H1 (cell line): ENCODE data around the gene WDR1. TPM values are rescaled to one million over a fixed set of nuclear protein-coding genes. Genes with fewer than 3 reads are reported as not detected.

Source experiments
- CTCF ChIA-PET: fragments of 300-600 bp; sonication (Branson Sonifier 250); formaldehyde crosslinking; loops from one replicate; lab custom pipeline; 2021; ENCODE audit not compliant: partially characterized antibody; lab: Charles Lee
- POLR2A ChIA-PET: fragments of 300-600 bp; sonication (Branson Sonifier 250); formaldehyde crosslinking; loops from one replicate; lab custom pipeline; 2021; ENCODE audit warnings: inconsistent platforms; ENCODE audit not compliant: partially characterized antibody; lab: Charles Lee
- DNase-seq, 2 experiments: peaks; one replicate each; pipeline versions ENCODE4 v3.0.0 to v3.0.0-alpha.2; 2010 to 2022; ENCODE audit warnings: low spot score in 2 of 2, low read depth in 1 of 2, mixed read lengths in 1 of 2
- FAIRE-seq: peaks from 2 replicates; lab custom pipeline; 2011; peaks lifted over from hg19 to GRCh38; lab: Jason Lieb, UNC
- H2AFZ ChIP-seq: 2 replicates; pipeline ENCODE4 v1.8.1; 2012; ENCODE audit warnings: low read length, inconsistent platforms
- H2AK5ac ChIP-seq: 2 replicates; pipeline ENCODE4 v1.6.1; 2013; ENCODE audit warnings: low read depth, low read length
- H2BK120ac ChIP-seq: replicated peaks from 2 replicates; pipeline ENCODE3; 2013; ENCODE audit warnings: low read depth, low read length, inconsistent platforms
- H2BK12ac ChIP-seq: 2 replicates; pipeline ENCODE4 v1.6.1; 2013; ENCODE audit warnings: low read depth, low read length
- H2BK15ac ChIP-seq: 2 replicates; pipeline ENCODE4 v1.6.1; 2013; ENCODE audit warnings: low read length
- H2BK20ac ChIP-seq: 2 replicates; pipeline ENCODE4 v1.6.1; 2013; ENCODE audit warnings: low read length
- H2BK5ac ChIP-seq: 2 replicates; pipeline ENCODE4 v1.6.1; 2013; ENCODE audit warnings: low read depth, low read length
- H3K14ac ChIP-seq: 2 replicates; pipeline ENCODE4 v1.6.1; 2013; ENCODE audit warnings: inconsistent platforms; ENCODE audit not compliant: insufficient read length
- H3K18ac ChIP-seq: 2 replicates; pipeline ENCODE4 v1.6.1; 2013; ENCODE audit warnings: low read length; ENCODE audit errors: extremely low read depth
- H3K23ac ChIP-seq: 2 replicates; pipeline ENCODE4 v1.6.1; 2013; ENCODE audit warnings: inconsistent platforms; ENCODE audit not compliant: insufficient read length
- H3K23me2 ChIP-seq: 2 replicates; pipeline ENCODE4 v1.6.1; 2013; ENCODE audit warnings: low read depth, low read length
- H3K27ac ChIP-seq: 2 replicates; pipeline ENCODE4 v1.6.1; 2011; ENCODE audit warnings: low read depth, low read length, inconsistent platforms
- H3K27me3 ChIP-seq, 4 experiments: replicated peaks in 1 of 4; 1 replicate in 1 of 4; 2 replicates in 3 of 4; pipeline versions ENCODE4 v1.6.1 to v1.8.1; 2011 to 2013; ENCODE audit warnings: low read length in 3 of 4, mild to moderate bottlenecking in 3 of 4, inconsistent platforms in 2 of 4, mixed read lengths in 2 of 4, moderate library complexity in 1 of 4; ENCODE audit not compliant: control insufficient read depth in 3 of 4, insufficient read depth in 3 of 4; ENCODE audit errors: extremely low read depth in 1 of 4
- H3K36me3 ChIP-seq, 4 experiments: 2 replicates each; pipeline versions ENCODE4 v1.6.1 to v1.8.1; 2011 to 2013; ENCODE audit warnings: mild to moderate bottlenecking in 4 of 4, low read length in 3 of 4, moderate library complexity in 2 of 4, control low read depth in 1 of 4, inconsistent platforms in 1 of 4; ENCODE audit not compliant: insufficient read depth in 4 of 4, control insufficient read depth in 2 of 4
- H3K4ac ChIP-seq: replicated peaks from 2 replicates; pipeline ENCODE3; 2013; ENCODE audit warnings: low read length, low read depth, mixed read lengths, inconsistent platforms; ENCODE audit not compliant: insufficient read length
- H3K4me1 ChIP-seq, 4 experiments: replicated peaks in 1 of 4; 1 replicate in 1 of 4; 2 replicates in 3 of 4; pipeline versions ENCODE4 v1.6.1 to v1.8.1; 2011 to 2013; ENCODE audit warnings: low read length in 3 of 4, inconsistent platforms in 2 of 4, mixed read lengths in 1 of 4; ENCODE audit not compliant: insufficient read depth in 4 of 4, control insufficient read depth in 3 of 4
- H3K4me2 ChIP-seq, 2 experiments: 2 replicates each; pipeline versions ENCODE4 v1.6.1 to v1.8.1; 2011 to 2013; ENCODE audit warnings: low read depth in 2 of 2, low read length in 2 of 2, control low read depth in 1 of 2, inconsistent platforms in 1 of 2, mild to moderate bottlenecking in 1 of 2; ENCODE audit not compliant: insufficient read depth in 1 of 2
- H3K4me3 ChIP-seq, 4 experiments: fragments of 200-600, 300-600 bp in 1 of 4; sonication (generic), shearing (Covaris generic), sonication (Bioruptor Twin) in 1 of 4; 2 replicates each; pipeline versions ENCODE4 v1.5.1 to v1.8.1; 2011 to 2016; ENCODE audit warnings: low read length in 4 of 4, low read depth in 3 of 4, control low read depth in 2 of 4, inconsistent platforms in 2 of 4, mild to moderate bottlenecking in 2 of 4, mixed read lengths in 1 of 4, moderate library complexity in 1 of 4; ENCODE audit not compliant: insufficient read depth in 2 of 4; ENCODE audit errors: extremely low read depth in 1 of 4
- H3K56ac ChIP-seq: replicated peaks from 2 replicates; pipeline ENCODE3; 2013; ENCODE audit warnings: low read depth, mild to moderate bottlenecking, mixed read lengths, low read length, inconsistent platforms; ENCODE audit not compliant: insufficient read length
- H3K79me1 ChIP-seq: 2 replicates; pipeline ENCODE4 v1.6.1; 2013; ENCODE audit warnings: low read depth, low read length, control low read depth
- H3K79me2 ChIP-seq, 2 experiments: 2 replicates each; pipeline versions ENCODE4 v1.6.1 to v1.8.1; 2012 to 2013; ENCODE audit warnings: low read length in 2 of 2, mild to moderate bottlenecking in 2 of 2, inconsistent platforms in 1 of 2; ENCODE audit not compliant: insufficient read depth in 2 of 2, control insufficient read depth in 1 of 2
- H3K9ac ChIP-seq, 4 experiments: replicated peaks in 1 of 4; 1 replicate in 1 of 4; 2 replicates in 3 of 4; pipeline versions ENCODE4 v1.6.1 to v1.8.1; 2011 to 2013; ENCODE audit warnings: low read depth in 3 of 4, low read length in 3 of 4, control low read depth in 2 of 4, mild to moderate bottlenecking in 2 of 4, moderate library complexity in 2 of 4, inconsistent platforms in 1 of 4; ENCODE audit errors: extremely low read depth in 1 of 4
- H3K9me3 ChIP-seq, 2 experiments: 2 replicates each; pipeline versions ENCODE4 v1.6.1 to v1.8.1; 2012 to 2013; ENCODE audit warnings: mild to moderate bottlenecking in 2 of 2, moderate library complexity in 2 of 2, control low read depth in 1 of 2, inconsistent platforms in 1 of 2, low read depth in 1 of 2, low read length in 1 of 2, mixed read lengths in 1 of 2; ENCODE audit not compliant: insufficient read depth in 2 of 2
- H4K20me1 ChIP-seq, 2 experiments: replicated peaks in 1 of 2; 2 replicates each; pipeline versions ENCODE3 to v1.8.1; 2011 to 2013; ENCODE audit warnings: inconsistent platforms in 2 of 2, low read length in 2 of 2, mild to moderate bottlenecking in 1 of 2; ENCODE audit not compliant: insufficient read depth in 2 of 2, control insufficient read depth in 1 of 2
- H4K5ac ChIP-seq: 2 replicates; pipeline ENCODE4 v1.6.1; 2013; ENCODE audit warnings: low read length, low read depth, mixed read lengths, inconsistent platforms; ENCODE audit not compliant: insufficient read length
- H4K8ac ChIP-seq: 2 replicates; pipeline ENCODE4 v1.8.0; 2013; ENCODE audit warnings: mild to moderate bottlenecking, moderate library complexity, low read length, inconsistent platforms; ENCODE audit not compliant: insufficient read depth; ENCODE audit errors: extremely low read depth
- H4K91ac ChIP-seq: replicated peaks from 2 replicates; pipeline ENCODE3; 2013; ENCODE audit warnings: low read length, mixed read lengths, inconsistent platforms; ENCODE audit not compliant: insufficient read length
- ATF2 ChIP-seq: IDR thresholded peaks from 2 replicates; pipeline ENCODE4 v1.6.1; 2012; ENCODE audit warnings: low read length, inconsistent platforms
- EGR1 ChIP-seq: IDR thresholded peaks from 2 replicates; pipeline ENCODE4 v1.6.1; 2011; ENCODE audit warnings: low read depth, low read length, borderline replicate concordance
- SIRT6 ChIP-seq: IDR thresholded peaks from one replicate; pipeline ENCODE4 v1.7.1; 2012; ENCODE audit warnings: low read length, inconsistent platforms
- WGBS, 2 experiments: shearing (Covaris generic) in 1 of 2; methylation state at CpG; one replicate each; pipeline versions ENCODE4 v1.1.6 to v1.1.7; 2013 to 2015; ENCODE audit warnings: low lambda C conversion rate in 2 of 2, mixed read lengths in 2 of 2, inconsistent platforms in 1 of 2, low coverage in 1 of 2, missing lambda C conversion rate in 1 of 2; ENCODE audit not compliant: insufficient replicate concordance in 2 of 2, insufficient coverage in 1 of 2, insufficient read length in 1 of 2; ENCODE audit errors: extremely low coverage in 1 of 2, missing lambda C conversion rate in 1 of 2; 5-methylcytosine and 5-hydroxymethylcytosine counted together
- polyA plus RNA-seq, 7 experiments: library from polyadenylated mRNA; depleted of rRNA in 3 of 7; stranded (reverse) in 5 of 7; unstranded in 2 of 7; fragments of >200 nt in 5 of 7; fragments of 200-250 nt in 2 of 7; gene quantifications; 1 replicate in 5 of 7; 2 replicates in 1 of 7; 4 replicates in 1 of 7; pipeline versions ENCODE4 v1.2.1 to v1.2.3, GENCODE V29; 2011 to 2013; ENCODE audit warnings: missing spikeins in 2 of 7, mixed read lengths in 2 of 7
- total RNA-seq: library from RNA; stranded (reverse); fragmentation: NEBNext Ultra II Directional; extraction: Animal tissue kit (Norgen Biotek cat#: 25700); gene quantifications from 2 replicates; pipeline ENCODE4 v1.2.1, GENCODE V29; 2021

The WDR1 gene
- total and polyA plus RNA-seq, 2 of the 8 experiments (the other 6 are each of a cell fraction or from before 2014, with no cell fraction given), result 315 to 377 TPM

GRCh38 chr4:10034136-10034535, 82.5 kb downstream of the WDR1 start:
- H2AK5ac ChIP-seq, result no peak overlapping the region
- H4K8ac ChIP-seq, result no peak overlapping the region
- H3K14ac ChIP-seq, result no peak overlapping the region
- no peak overlapping the region for H4K91ac ChIP-seq
- H3K4me2 ChIP-seq, result no peak overlapping the region
- no peaks in the 10 kb centered on the region for H3K9me3 ChIP-seq
- POLR2A ChIA-PET, result interaction anchor here (1.3 kb wide), 1 partner anchor 77 kb away, joined by 3 read pairs; no protein-coding TSS in a partner anchor
- no peak overlapping the region for H3K4me3 ChIP-seq
- TF ChIP-seq ATF2, result no peak
- no peak for TF ChIP-seq SIRT6
- TF ChIP-seq EGR1, result no peak
- DNase-seq (no peak), FAIRE-seq (no peak)
- no peak overlapping the region; the same call in 1 of the 2 replicates for H2BK5ac ChIP-seq
- no peak overlapping the region for H3K27ac ChIP-seq
- H3K79me1 ChIP-seq, result no peaks in the 10 kb centered on the region
- H3K36me3 ChIP-seq, result no peaks in the 10 kb centered on the region
- no peak overlapping the region for H3K56ac ChIP-seq
- no peaks in the 10 kb centered on the region for H3K79me2 ChIP-seq
- H2BK15ac ChIP-seq, result no peak overlapping the region
- no peak overlapping the region for H2BK120ac ChIP-seq
- H3K9ac ChIP-seq, result no peak overlapping the region
- no peak overlapping the region for H2BK12ac ChIP-seq
- no peak overlapping the region for H2BK20ac ChIP-seq
- no peaks in the 10 kb centered on the region for H4K20me1 ChIP-seq
- no peak overlapping the region for H3K4ac ChIP-seq
- no peaks in the 10 kb centered on the region for H3K4me1 ChIP-seq
- CTCF ChIA-PET, result interaction anchor here (0.8 to 6.4 kb wide), 3 partner anchors 14 to 41 kb away, joined by 3 to 29 read pairs (median 26); no protein-coding TSS in a partner anchor
- H3K27me3 ChIP-seq, result no peaks in the 10 kb centered on the region; a peak in 1 of 7 replicates
- no peak overlapping the region for H3K23ac ChIP-seq
- H3K23me2 ChIP-seq, result no peaks in the 10 kb centered on the region
- H4K5ac ChIP-seq, result no peak overlapping the region
- no peak overlapping the region for H3K18ac ChIP-seq
- no peak overlapping the region for H2AFZ ChIP-seq
- WGBS, 2 experiments, result 95% methylated on average over 10 of the region's 10 CpGs; no CpG with 5 or more reads in 1 of the 2 experiments
